GM12872 (cell line): ENCODE data around the gene PPM1H.

Experiments used
- CTCF ChIP-seq: IDR thresholded peaks from 3 replicates; pipeline ENCODE4 v1.5.1; 2011; ENCODE audit warnings: low read depth, mild to moderate bottlenecking, low read length, moderate library complexity; ENCODE audit not compliant: insufficient read depth

The PPM1H gene

GRCh38 chr12:62933220-62933601 lies 1.7 kb downstream of the PPM1H start:
- TF ChIP-seq CTCF, result no peak

- TF ChIP-seq CTCF, result no peak
Observed at GRCh38 chr12:62931477-62931876, 3.5 kb downstream of the PPM1H start.

- TF ChIP-seq CTCF, result no peak
Observed at GRCh38 chr12:62930546-62931425, 4.2 kb downstream of the PPM1H start.

GRCh38 chr12:62928632-62929031 lies 6.3 kb downstream of the PPM1H start:
- no peak for TF ChIP-seq CTCF

- TF ChIP-seq CTCF, result no peak
Observed at GRCh38 chr12:62925680-62926079, 9.3 kb downstream of the PPM1H start.

GRCh38 chr12:62924084-62924483 lies 10.9 kb downstream of the PPM1H start:
- TF ChIP-seq CTCF, result no peak

GRCh38 chr12:62922539-62922938 lies 12.4 kb downstream of the PPM1H start:
- no peak for TF ChIP-seq CTCF

GRCh38 chr12:62919838-62920237 lies 15.1 kb downstream of the PPM1H start:
- no peak for TF ChIP-seq CTCF
